WTC11 (cell line): ENCODE results near the gene GTF3C2.

ENCODE experiments used
- FOXP1 ChIP-seq: sonication (generic); formaldehyde crosslinking; IDR thresholded peaks from 2 replicates; pipeline ENCODE4 v1.8.0; 2022; ENCODE audit warnings: missing genetic modification reagents, mild to moderate bottlenecking, moderate library complexity, borderline replicate concordance
- SP1 ChIP-seq: sonication (generic); formaldehyde crosslinking; conservative IDR thresholded peaks from 2 replicates; pipeline ENCODE4 v1.8.1; 2022; ENCODE audit warnings: missing genetic modification reagents
- ZBTB21 ChIP-seq: sonication (generic); formaldehyde crosslinking; IDR thresholded peaks from 2 replicates; pipeline ENCODE4 v1.8.1; 2023; ENCODE audit warnings: mild to moderate bottlenecking, missing genetic modification reagents, borderline replicate concordance
- TF ChIP-seq, protein P1 (sequence below): sonication (generic); formaldehyde crosslinking; IDR thresholded peaks from 2 replicates; pipeline ENCODE4 v1.8.1; 2022; ENCODE audit warnings: low read depth, missing genetic modification reagents, borderline replicate concordance
- TF ChIP-seq, protein P2 (sequence below): fragments of 200-600 bp; IDR thresholded peaks from 2 replicates; pipeline ENCODE4 v1.8.0; 2022; ENCODE audit warnings: antibody characterized with exemption
- TF ChIP-seq, protein P3 (sequence below): sonication (generic); formaldehyde crosslinking; IDR thresholded peaks from 2 replicates; pipeline ENCODE4 v1.8.0; 2023; ENCODE audit warnings: missing genetic modification reagents
- TF ChIP-seq, protein P4 (sequence below): sonication (generic); formaldehyde crosslinking; conservative IDR thresholded peaks from 2 replicates; pipeline ENCODE4 v1.8.1; 2023; ENCODE audit warnings: mild to moderate bottlenecking, low read depth, missing genetic modification reagents, moderate library complexity
- TF ChIP-seq, protein P5 (sequence below): sonication (generic); formaldehyde crosslinking; IDR thresholded peaks from 2 replicates; pipeline ENCODE4 v1.8.1; 2023; ENCODE audit warnings: mild to moderate bottlenecking, missing genetic modification reagents

DNA sequence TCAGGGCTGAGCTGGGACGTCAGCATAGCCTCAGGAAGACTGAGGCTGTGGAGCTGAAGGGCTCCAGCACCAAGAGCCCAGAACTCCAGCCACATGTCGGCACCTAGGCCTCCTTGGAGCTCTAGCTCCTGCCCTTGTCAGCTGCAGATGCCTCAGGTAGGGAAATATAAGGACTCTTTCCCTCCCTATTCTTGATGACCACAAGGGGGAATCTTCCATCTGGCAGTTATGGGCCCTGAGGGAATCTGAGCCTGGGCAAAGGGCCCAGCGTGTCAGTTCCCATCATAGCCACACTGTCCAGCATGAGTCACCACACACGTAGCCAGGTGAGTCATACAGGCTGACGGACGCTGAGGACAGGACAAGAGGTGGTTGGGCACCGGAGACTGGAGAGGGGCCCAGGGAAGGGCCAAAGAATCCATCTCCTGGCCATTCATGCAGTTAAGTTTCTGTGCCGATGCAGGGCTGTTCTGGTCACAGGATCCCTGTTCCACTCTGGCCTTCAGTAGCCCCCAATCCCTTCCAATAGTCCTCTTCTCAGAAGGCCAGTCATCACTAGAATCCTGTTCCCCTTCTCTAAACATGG lies 35.5 kb downstream of the GTF3C2 start:
- TF ChIP-seq, protein P1, sequence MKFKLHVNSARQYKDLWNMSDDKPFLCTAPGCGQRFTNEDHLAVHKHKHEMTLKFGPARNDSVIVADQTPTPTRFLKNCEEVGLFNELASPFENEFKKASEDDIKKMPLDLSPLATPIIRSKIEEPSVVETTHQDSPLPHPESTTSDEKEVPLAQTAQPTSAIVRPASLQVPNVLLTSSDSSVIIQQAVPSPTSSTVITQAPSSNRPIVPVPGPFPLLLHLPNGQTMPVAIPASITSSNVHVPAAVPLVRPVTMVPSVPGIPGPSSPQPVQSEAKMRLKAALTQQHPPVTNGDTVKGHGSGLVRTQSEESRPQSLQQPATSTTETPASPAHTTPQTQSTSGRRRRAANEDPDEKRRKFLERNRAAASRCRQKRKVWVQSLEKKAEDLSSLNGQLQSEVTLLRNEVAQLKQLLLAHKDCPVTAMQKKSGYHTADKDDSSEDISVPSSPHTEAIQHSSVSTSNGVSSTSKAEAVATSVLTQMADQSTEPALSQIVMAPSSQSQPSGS (CRISPR knock-in tag): no peak
- TF ChIP-seq, protein P2, sequence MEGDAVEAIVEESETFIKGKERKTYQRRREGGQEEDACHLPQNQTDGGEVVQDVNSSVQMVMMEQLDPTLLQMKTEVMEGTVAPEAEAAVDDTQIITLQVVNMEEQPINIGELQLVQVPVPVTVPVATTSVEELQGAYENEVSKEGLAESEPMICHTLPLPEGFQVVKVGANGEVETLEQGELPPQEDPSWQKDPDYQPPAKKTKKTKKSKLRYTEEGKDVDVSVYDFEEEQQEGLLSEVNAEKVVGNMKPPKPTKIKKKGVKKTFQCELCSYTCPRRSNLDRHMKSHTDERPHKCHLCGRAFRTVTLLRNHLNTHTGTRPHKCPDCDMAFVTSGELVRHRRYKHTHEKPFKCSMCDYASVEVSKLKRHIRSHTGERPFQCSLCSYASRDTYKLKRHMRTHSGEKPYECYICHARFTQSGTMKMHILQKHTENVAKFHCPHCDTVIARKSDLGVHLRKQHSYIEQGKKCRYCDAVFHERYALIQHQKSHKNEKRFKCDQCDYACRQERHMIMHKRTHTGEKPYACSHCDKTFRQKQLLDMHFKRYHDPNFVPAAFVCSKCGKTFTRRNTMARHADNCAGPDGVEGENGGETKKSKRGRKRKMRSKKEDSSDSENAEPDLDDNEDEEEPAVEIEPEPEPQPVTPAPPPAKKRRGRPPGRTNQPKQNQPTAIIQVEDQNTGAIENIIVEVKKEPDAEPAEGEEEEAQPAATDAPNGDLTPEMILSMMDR: no peak
- TF ChIP-seq ZBTB21 (CRISPR knock-in tag) (no peak), FOXP1 (CRISPR knock-in tag) (no peak), SP1 (no peak)
- TF ChIP-seq, protein P3, sequence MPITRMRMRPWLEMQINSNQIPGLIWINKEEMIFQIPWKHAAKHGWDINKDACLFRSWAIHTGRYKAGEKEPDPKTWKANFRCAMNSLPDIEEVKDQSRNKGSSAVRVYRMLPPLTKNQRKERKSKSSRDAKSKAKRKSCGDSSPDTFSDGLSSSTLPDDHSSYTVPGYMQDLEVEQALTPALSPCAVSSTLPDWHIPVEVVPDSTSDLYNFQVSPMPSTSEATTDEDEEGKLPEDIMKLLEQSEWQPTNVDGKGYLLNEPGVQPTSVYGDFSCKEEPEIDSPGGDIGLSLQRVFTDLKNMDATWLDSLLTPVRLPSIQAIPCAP (CRISPR knock-in tag): no peak
- TF ChIP-seq, protein P4, sequence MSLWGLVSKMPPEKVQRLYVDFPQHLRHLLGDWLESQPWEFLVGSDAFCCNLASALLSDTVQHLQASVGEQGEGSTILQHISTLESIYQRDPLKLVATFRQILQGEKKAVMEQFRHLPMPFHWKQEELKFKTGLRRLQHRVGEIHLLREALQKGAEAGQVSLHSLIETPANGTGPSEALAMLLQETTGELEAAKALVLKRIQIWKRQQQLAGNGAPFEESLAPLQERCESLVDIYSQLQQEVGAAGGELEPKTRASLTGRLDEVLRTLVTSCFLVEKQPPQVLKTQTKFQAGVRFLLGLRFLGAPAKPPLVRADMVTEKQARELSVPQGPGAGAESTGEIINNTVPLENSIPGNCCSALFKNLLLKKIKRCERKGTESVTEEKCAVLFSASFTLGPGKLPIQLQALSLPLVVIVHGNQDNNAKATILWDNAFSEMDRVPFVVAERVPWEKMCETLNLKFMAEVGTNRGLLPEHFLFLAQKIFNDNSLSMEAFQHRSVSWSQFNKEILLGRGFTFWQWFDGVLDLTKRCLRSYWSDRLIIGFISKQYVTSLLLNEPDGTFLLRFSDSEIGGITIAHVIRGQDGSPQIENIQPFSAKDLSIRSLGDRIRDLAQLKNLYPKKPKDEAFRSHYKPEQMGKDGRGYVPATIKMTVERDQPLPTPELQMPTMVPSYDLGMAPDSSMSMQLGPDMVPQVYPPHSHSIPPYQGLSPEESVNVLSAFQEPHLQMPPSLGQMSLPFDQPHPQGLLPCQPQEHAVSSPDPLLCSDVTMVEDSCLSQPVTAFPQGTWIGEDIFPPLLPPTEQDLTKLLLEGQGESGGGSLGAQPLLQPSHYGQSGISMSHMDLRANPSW (CRISPR knock-in tag): no peak
- TF ChIP-seq, protein P5, sequence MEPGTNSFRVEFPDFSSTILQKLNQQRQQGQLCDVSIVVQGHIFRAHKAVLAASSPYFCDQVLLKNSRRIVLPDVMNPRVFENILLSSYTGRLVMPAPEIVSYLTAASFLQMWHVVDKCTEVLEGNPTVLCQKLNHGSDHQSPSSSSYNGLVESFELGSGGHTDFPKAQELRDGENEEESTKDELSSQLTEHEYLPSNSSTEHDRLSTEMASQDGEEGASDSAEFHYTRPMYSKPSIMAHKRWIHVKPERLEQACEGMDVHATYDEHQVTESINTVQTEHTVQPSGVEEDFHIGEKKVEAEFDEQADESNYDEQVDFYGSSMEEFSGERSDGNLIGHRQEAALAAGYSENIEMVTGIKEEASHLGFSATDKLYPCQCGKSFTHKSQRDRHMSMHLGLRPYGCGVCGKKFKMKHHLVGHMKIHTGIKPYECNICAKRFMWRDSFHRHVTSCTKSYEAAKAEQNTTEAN (CRISPR knock-in tag): no peak
